Hippocampal formation (tissue), 2 donors: ENCODE results near the gene LMAN1.

ENCODE experiments used
- DNase-seq, 2 donors: peaks; one replicate each; lab custom pipeline; 2025; lab: John Stamatoyannopoulos, UW

The LMAN1 gene

GRCh38 chr18:59303006-59303405 lies 56.1 kb downstream of the LMAN1 start:
- no peak for DNase-seq

DNA sequence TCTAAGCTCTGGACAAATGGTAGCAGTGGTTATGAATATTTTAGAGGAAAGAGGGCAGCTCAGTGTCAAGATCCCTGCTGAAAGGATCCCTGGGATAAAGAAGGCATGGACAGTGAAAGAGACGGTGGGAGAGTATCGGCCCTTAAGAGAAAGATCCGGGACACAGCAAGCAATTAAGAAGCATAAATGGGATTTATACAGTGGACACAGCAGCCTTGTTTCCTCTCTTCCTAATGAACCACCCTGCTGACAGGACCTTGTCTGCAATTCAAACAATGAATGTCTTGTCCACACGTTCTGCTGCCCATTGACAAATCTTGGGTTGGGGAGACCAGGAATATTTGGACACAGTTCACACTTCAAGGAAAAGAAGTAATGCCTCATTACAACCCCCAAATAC lies 57.1 kb downstream of the LMAN1 start:
- no peak for DNase-seq

- no peak for DNase-seq
Measured at GRCh38 chr18:59300676-59301285, 58.3 kb downstream of the LMAN1 start.

DNA sequence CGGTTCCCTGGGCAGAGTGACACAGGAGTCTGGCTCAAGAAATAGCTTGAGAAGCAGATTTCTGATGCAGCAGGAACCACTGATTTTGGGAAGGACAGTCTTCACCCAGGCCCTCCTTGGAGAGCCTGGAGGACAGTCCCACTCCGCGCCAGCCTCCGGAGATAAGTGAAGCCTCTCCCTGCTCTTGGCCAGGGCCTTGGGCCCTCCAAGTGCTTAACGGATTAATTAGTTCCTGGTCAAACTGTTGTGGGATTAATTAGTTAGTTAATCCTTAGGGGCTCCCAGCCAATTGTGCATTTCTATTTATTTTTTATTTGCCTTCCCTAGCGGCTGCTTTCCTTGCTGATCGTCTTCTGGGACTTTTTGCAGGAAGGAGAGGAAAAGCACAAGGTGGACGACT lies 60.2 kb downstream of the LMAN1 start:
- no peak for DNase-seq

GRCh38 chr18:59293317-59293716 lies 65.7 kb downstream of the LMAN1 start:
- DNase-seq, result no peak

DNA sequence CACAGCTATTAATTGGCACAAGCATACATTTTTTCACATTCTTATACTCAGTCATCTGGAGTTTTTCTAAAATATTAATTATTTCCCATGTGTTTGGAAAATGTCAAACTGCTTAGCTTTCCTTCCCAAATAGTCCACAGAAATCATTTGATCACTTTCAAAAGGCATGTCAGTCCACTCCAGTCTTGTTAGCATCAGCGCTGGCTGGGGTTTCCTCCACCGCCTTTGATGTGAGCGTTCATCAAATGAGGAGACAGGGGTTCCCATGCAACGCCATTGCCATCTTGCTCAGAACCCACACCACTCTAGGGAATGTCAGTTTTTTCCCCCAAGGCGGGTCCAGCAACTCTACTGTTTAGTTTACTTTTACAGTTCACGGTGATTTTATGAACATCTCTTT lies 72.7 kb downstream of the LMAN1 start:
- DNase-seq, result no peak

DNA sequence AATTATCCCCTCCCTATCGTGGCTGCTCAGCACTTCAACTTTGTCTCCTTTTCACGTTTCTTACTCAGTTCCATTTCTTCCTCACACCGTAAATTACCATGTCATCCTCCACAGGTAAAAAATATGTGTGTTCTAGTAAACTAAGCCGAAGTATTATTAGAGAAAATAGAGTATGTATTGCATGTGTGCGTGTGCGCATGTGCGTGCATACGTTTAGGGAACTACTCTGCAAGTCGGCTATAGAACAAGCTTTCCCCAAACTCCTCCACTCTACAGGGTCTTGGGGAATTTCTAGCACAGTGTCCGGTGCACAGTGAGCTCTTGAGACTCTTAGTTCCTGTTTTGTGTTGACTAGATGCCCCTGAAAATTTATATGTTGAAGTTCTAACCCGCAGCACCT lies 76.7 kb downstream of the LMAN1 start:
- DNase-seq, result no peak

GRCh38 chr18:59279722-59280121 lies 79.3 kb downstream of the LMAN1 start:
- DNase-seq, result no peak

GRCh38 chr18:59279193-59279592 lies 79.9 kb downstream of the LMAN1 start:
- no peak for DNase-seq

DNA sequence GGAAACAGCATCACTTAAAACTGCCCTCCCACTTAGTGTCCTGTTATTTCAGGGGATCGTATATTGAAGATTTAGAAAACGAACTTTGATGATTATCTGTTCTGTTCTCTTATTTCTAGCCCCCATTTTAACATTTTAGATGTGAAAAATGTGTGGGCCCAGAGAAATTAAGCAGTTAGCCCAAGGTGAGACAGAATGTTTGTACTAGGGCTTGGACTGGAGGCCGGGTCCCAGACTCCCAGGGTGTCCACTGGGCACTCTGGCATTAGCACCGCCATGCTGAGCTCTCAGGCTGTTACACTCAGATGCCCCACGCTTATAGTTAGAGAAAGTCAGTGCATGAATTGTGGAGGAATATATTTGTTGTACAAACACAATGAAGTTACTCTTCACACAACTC lies 80.3 kb downstream of the LMAN1 start:
- no peak for DNase-seq
